Esophagus (tissue), 2 donors: Measurements from ENCODE around the gene EN2. TPM values are rescaled to one million over a fixed set of nuclear protein-coding genes. Genes with fewer than 3 reads are reported as not detected.

Source experiments
- H3K27ac ChIP-seq, 2 donors: one replicate each; pipeline ENCODE4 v1.5.1; 2013; ENCODE audit warnings: low read depth in 2 of 2, mild to moderate bottlenecking in 2 of 2, inconsistent platforms in 1 of 2, low read length in 1 of 2, moderate library complexity in 1 of 2
- H3K27me3 ChIP-seq, 2 donors: one replicate each; pipeline ENCODE4 v1.6.1; 2013; ENCODE audit warnings: low read length in 2 of 2, control low read depth in 1 of 2, mild to moderate bottlenecking in 1 of 2; ENCODE audit not compliant: insufficient read depth in 2 of 2, control insufficient read depth in 1 of 2
- H3K36me3 ChIP-seq, 2 donors: one replicate each; pipeline ENCODE4 v1.6.1; 2013; ENCODE audit warnings: low read length in 1 of 2; ENCODE audit not compliant: control insufficient read depth in 2 of 2, insufficient read depth in 2 of 2
- H3K4me1 ChIP-seq, 2 donors: one replicate each; pipeline ENCODE4 v1.6.1; 2013; ENCODE audit warnings: low read length in 1 of 2; ENCODE audit not compliant: control insufficient read depth in 2 of 2, insufficient read depth in 2 of 2
- H3K4me3 ChIP-seq, 2 donors: one replicate each; pipeline ENCODE4 v1.5.1; 2013; ENCODE audit warnings: low read length in 2 of 2, mild to moderate bottlenecking in 2 of 2, low read depth in 1 of 2, moderate library complexity in 1 of 2
- H3K9me3 ChIP-seq, 2 donors: one replicate each; pipeline ENCODE4 v1.6.1; 2013; ENCODE audit warnings: mild to moderate bottlenecking in 2 of 2, low read depth in 1 of 2, low read length in 1 of 2, moderate library complexity in 1 of 2; ENCODE audit not compliant: control insufficient read depth in 2 of 2, insufficient read depth in 1 of 2
- WGBS, 2 donors: extraction: QIAGEN DNeasy Blood & Tissue Kit; methylation state at CpG; one replicate each; pipeline ENCODE4 v1.1.7; 2013; 5-methylcytosine and 5-hydroxymethylcytosine counted together
- polyA plus RNA-seq, 2 donors: library from polyadenylated mRNA; stranded (reverse); fragments of 200-250 nt; gene quantifications; one replicate each; pipeline ENCODE4 v1.2.3, GENCODE V29; 2013
- donor health status: healthy with polysubstance abuse.
- donor health status: Bipolar disorder and iron deficiency.

Gene EN2
- polyA plus RNA-seq, 2 donors: 0.01 to 0.02 TPM

DNA sequence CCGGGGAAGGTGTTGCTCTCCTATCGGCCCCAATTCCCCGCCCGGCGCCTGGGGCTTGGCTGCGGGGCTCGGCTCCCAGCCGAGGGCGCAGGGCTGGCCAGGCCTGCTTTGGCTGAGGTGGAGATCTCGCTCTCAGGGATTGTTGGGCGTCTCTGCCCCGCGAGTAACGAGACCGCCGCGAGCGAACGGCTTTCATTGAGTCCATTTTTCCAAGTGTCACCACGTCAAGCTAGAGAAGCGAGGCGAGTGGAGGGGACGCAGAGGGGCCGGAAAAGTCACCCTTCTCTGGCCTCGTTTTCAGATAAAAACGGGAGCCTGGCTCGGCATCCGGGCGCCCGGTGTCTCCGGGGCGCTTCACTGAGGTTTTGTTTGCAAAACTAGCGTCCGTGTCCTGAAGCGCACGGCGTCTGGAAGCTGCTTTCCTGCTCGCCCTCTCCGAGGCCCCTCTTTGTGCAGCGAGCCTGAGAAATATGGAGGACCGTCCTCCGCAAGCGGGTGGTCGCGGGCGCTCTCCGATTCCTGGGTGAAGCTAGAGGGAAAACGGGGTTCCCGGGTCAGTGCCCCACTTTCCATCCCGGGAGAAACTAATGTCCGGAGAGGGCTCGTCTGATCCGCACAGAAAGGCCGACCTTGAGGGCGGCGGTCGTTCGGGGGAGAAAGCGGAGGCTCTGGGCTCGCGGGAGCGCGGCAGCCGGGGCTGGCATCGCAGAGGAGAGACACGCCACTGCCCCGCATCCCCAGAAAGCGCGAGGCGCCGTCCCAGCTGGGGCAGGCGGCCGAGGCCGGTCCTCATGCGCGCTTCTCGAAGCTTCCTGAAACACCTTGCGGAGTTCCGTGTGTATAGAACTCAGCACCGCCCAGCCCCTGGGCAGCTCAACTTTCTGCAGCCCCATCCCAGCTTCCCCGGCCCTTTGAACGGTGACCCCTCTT lies 3.5 kb upstream of the EN2 start:
- Histone ChIP-seq H3K4me1 (peaks cover 10 to 23% of the 10 kb centered on the region in 2 donors), H3K27me3 (peaks cover 15 to 63% of the 10 kb centered on the region in 2 donors), H3K9me3 (peaks cover 2 to 4% of the 10 kb centered on the region in 2 donors), H3K4me3 (no peak overlapping the region), H3K27ac (no peak overlapping the region), H3K36me3 (no peaks in the 10 kb centered on the region)
- 4 to 5% methylated on average over 81 to 82 of the region's 82 CpGs for WGBS, 2 donors

DNA sequence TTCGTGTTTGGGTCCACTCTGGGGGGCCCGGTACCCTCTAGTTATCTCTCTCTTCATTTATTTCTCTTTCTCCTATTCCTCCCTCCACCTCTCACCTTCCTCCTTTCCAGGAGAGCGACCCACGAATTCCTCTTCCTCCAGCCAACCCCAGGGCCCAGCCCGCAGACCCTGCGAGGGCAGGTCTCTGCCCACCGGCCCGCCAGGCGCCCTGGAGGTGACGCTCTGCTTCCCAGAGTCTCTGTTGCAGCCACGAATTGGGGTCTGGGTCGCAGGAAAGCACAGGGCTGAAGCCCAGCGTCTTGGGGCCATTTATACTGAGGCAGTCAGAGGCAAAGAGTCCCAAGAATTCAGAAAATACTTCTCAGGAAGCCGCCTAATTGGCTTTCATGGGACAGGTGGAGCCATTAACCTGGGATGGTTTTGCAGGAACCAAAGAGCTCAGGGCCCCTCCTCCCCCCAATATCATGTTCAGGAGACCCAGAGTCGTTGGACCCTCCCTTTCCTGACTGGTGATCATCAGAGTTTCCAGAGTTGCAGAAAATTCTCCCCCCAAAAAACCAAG lies 2.7 kb upstream of the EN2 start:
- peaks cover 15 to 63% of the 10 kb centered on the region in 2 donors for H3K27me3 ChIP-seq
- peaks cover 10 to 24% of the 10 kb centered on the region in 2 donors for H3K4me1 ChIP-seq
- no peak overlapping the region for H3K27ac ChIP-seq
- no peaks in the 10 kb centered on the region for H3K36me3 ChIP-seq
- H3K9me3 ChIP-seq: peaks cover 2 to 4% of the 10 kb centered on the region in 2 donors
- 5 to 6% methylated on average over 15 of the region's 15 CpGs for WGBS, 2 donors
- no peak overlapping the region for H3K4me3 ChIP-seq

DNA sequence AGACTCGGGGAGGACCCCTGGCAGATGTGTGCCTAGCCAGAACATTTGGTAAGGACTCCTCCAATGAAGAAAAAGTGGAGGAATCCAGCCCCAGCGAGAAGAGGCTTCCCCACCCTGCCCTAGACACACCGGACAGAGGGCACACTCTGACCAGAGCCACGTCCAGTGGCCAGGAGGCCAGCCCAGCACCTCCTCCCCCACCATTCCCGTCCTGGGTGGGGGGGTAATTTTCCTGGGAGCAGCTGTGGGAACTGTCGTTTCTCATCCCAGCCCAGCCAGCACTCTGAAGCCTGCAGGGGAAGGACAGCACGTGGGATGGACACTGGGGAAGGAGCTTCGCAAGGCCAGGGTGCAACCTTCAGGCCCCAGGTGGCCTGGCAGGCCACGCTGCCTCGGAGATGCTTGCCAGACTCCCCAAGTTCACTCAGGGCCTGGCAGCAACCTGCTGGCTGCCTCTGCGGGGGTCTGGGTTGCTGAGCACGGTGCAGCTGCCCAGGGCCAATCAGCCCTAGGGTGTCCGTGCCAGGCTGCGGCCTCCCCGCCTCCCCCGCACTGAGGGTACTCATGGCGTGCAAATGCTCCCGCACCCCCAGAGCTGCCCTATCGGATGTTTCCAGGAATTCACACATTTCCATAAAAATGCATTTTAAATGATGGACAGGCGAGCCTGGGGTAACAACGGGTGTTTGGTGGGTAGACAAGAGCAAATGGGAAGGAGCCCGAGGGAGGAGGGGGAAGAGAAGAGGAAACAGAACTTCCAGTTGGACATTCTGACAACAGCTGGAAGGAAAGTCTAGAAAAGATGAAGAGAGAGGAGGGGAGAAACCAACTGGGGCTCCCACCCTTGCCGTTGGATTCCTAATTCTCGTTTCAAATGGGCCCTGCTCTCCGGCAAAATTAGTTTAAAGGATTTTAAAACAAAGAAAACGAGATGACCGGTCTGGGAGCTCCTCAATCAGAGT lies 1.9 kb upstream of the EN2 start:
- WGBS, 2 donors: 10 to 12% methylated on average over 27 of the region's 27 CpGs
- Histone ChIP-seq H3K4me3 (no peak overlapping the region), H3K27ac (no peak overlapping the region), H3K27me3 (peaks cover 15 to 63% of the 10 kb centered on the region in 2 donors), H3K9me3 (peaks cover 4 to 6% of the 10 kb centered on the region in 2 donors), H3K4me1 (peaks cover 10 to 24% of the 10 kb centered on the region in 2 donors), H3K36me3 (no peaks in the 10 kb centered on the region)

DNA sequence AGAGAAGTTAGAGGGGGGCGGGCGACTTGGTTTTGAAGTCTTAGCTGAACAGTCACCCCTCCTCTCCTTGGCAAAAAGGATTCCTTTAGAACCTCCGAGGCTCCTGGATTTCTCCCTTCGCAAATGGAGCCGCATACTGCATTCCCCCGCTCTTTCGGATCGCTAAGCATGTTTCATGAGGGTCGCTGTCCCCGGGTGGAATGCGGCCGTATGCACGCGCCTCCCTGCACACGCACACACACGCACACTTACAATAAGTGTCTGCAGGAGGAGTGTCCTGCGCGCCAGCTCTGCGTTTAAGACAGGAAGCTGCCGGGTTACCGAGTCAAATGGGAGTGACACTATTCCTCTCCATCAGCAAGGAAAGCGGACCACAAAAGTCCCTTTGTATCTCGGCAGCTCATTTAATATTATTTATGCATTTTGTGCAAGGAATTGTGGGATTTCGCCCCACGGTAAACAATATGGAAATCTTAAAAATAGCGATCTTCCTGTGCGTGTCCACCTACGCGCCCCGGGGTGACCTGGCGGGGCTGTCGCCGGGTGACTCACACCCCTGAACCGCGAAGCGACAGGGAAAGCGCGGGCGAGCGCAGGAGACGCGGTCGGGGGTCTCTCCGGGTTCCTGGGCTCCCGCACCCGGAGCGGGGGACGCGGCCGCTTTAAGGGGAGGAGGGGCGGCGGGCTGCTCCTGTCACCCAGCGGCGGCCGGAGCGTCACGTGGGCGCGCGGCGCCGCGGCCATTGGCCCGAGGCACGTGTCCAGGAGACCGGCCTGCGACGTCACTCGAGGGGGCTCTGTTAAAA lies 988 bp upstream of the EN2 start:
- Histone ChIP-seq H3K27me3 (peaks cover 15 to 61% of the 10 kb centered on the region in 2 donors), H3K4me3 (peak overlapping the region; percentile 36 to 54), H3K4me1 (peaks cover 10 to 24% of the 10 kb centered on the region in 2 donors), H3K27ac (no peak overlapping the region), H3K9me3 (peaks cover 4 to 6% of the 10 kb centered on the region in 2 donors), H3K36me3 (no peaks in the 10 kb centered on the region)
- WGBS, 2 donors: 2 to 3% methylated on average over 68 to 69 of the region's 69 CpGs

DNA sequence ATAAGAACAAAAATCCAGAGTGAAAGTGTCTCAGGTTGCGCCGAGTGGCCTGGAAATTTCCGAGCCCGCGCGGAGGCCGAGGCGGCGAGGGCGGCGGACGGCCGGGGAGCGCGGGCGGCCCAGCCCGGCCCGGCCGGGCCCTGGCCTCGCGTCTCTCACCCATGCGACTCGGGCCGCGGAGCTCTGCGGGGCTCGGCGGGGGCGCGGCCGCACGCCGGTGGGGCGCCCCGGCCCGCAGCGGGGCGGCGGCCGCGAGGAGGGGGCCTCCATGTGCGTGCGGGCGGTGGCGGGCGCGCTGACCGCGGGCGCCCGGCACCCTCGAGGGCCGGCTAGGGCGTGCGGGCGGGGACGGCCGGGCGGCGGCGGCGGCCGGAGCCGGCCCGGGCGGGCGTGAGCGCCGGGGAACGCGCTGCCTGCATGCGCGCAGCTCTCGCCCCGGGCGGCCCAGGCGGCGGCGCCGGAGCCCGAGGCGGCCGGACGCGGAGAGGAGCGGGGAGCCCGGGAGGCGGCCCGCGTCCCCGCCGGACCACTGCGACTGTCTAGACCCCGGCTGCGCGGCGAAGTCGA lies 302 bp upstream of the EN2 start:
- WGBS, 2 donors: 3% methylated on average over 54 to 98 of the region's 98 CpGs
- Histone ChIP-seq H3K27ac (no peak overlapping the region), H3K4me1 (peaks cover 10 to 24% of the 10 kb centered on the region in 2 donors), H3K4me3 (peak overlapping the region; percentile 36 to 54), H3K27me3 (peaks cover 14 to 65% of the 10 kb centered on the region in 2 donors), H3K9me3 (peaks cover 4 to 6% of the 10 kb centered on the region in 2 donors), H3K36me3 (no peaks in the 10 kb centered on the region)

DNA sequence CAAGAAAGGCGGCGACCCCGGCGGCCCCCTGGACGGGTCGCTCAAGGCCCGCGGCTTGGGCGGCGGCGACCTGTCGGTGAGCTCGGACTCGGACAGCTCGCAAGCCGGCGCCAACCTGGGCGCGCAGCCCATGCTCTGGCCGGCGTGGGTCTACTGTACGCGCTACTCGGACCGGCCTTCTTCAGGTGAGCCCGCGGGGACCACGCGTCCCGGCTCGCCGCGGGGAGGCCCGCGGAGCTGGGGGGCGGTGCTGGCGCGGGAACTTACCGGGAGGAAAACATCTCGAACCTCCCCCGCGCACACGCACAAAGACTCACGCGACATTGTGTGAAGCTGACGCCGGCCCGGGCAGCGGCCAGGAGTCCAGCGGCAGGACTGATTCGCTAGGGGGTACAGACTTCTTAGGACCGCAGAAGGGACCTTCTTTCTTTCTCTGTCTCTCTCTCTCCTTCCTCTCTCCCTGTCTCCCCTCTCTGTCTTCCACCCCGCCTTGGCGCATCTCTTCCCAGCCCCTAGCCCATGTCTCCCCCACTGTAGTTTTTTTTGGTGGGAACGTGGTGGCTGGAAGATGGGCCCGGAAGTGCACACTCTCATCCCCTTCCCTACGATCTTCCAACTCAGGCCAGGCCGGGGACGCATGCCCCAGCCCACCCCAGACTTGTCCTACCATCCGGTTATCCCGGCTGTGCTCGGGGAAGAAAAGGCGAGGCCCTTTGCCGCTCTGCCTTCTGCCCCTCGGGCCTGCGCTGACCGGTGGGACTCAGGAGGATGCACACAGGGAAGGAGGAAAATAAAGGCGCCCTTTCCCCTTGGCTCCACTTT lies 1.2 kb downstream of the EN2 start:
- no peaks in the 10 kb centered on the region for H3K36me3 ChIP-seq
- H3K9me3 ChIP-seq: peaks cover 4 to 8% of the 10 kb centered on the region in 2 donors
- peaks cover 10 to 21% of the 10 kb centered on the region in 2 donors for H3K4me1 ChIP-seq
- no peak overlapping the region for H3K27ac ChIP-seq
- peaks cover 3 to 62% of the 10 kb centered on the region in 2 donors for H3K27me3 ChIP-seq
- 3 to 4% methylated on average over 63 to 68 of the region's 68 CpGs for WGBS, 2 donors
- H3K4me3 ChIP-seq: peak overlapping the region in 1 of 2 donors; percentile 54

DNA sequence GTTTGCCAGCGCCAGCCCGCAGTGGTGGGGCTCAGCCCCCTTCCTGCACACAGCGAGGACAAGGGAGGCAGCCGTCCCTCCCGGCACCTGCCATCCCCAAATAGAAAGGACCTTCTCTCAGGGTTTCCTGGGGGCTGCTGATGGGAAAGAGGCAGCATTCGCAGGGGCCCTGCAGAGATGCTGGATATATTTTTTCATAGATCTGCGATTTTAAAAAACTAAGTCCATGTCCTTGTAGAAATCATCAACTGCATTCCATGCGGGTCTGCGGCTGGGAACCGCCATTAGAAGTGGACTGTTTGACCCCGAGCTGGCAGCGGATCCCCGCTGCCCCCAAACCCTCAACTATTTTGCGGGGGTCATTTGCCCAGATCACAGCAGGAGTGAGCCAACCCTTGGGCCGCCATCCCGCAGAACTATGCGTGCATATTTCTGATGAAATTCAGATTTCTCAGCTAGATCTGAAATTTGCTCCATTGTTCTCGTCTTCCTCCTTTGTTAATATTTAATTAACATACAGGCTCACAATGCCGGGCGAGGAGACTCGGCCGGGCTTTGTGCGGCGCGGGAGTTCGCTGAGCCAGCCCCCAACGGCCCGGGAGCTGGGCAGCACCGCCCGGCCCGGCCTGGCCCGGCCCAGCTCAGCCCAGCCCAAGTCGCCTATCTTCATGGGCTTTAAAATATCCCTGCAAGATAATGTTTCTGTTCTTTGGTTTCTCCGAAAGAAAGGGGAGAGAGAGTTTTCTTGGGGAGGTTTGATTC lies 2.0 kb downstream of the EN2 start:
- Histone ChIP-seq H3K36me3 (no peaks in the 10 kb centered on the region), H3K4me3 (no peak overlapping the region), H3K27me3 (peaks cover 0 to 60% of the 10 kb centered on the region in 2 donors), H3K9me3 (peaks cover 4 to 8% of the 10 kb centered on the region in 2 donors), H3K27ac (no peak overlapping the region), H3K4me1 (peaks cover 10 to 14% of the 10 kb centered on the region in 2 donors)
- WGBS, 2 donors: 7 to 12% methylated on average over 34 of the region's 34 CpGs
